Measurements from ENCODE around the gene ZNF618.

The ZNF618 gene

GRCh38 chr9:114033397-114034103 lies 157.4 kb downstream of the ZNF618 start:
- Histone ChIP-seq H3K79me2 (ENCODE audit: insufficient read depth, low read length) (no peaks in the 10 kb centered on the region), H3K9ac (ENCODE audit: low read depth, low read length, poor library complexity, severe bottlenecking) (no peak overlapping the region), H3K9me3 (ENCODE audit: insufficient read depth, low read depth, low read length) (no peaks in the 10 kb centered on the region), H3K36me3 (ENCODE audit: insufficient read depth, low read length) (peaks cover 76% of the 10 kb centered on the region; the same call in 1 of the 2 replicates), H3K9me2 (replicated peaks; ENCODE audit: low read depth, low read length) (no peaks in the 10 kb centered on the region), H3K4me2 (ENCODE audit: low read depth, low read length, poor library complexity, severe bottlenecking) (no peak overlapping the region), H3F3A (ENCODE audit: low read depth) (no peaks in the 10 kb centered on the region), H3K27me3 (ENCODE audit: insufficient read depth, low read length, poor library complexity, severe bottlenecking) (no peaks in the 10 kb centered on the region), H3K4me1 (ENCODE audit: insufficient read depth, low read length, poor library complexity, severe bottlenecking) (no peaks in the 10 kb centered on the region), H2AFZ (ENCODE audit: low read length) (no peak overlapping the region), H3K4me3 (ENCODE audit: low read length, poor library complexity, severe bottlenecking) (no peak overlapping the region), H4K20me1 (ENCODE audit: insufficient read depth, low read length, poor library complexity, severe bottlenecking) (no peaks in the 10 kb centered on the region)
- TF ChIP-seq CTCF (conservative IDR thresholded peaks at IDR 0.05; ENCODE audit: low read length), result peak; percentile 56
- TF ChIP-seq EZH2phosphoT487 (IDR thresholded peaks at IDR 0.05; ENCODE audit: borderline replicate concordance), result no peak

- no peaks in the 10 kb centered on the region for H3K9me3 ChIP-seq (ENCODE audit: insufficient read depth, low read depth, low read length)
- no peak overlapping the region for H2AFZ ChIP-seq (ENCODE audit: low read length)
- no peak overlapping the region for H3K9ac ChIP-seq (ENCODE audit: low read depth, low read length, poor library complexity, severe bottlenecking)
- H3K79me2 ChIP-seq (ENCODE audit: insufficient read depth, low read length), result no peaks in the 10 kb centered on the region
- H3K27me3 ChIP-seq (ENCODE audit: insufficient read depth, low read length, poor library complexity, severe bottlenecking), result no peaks in the 10 kb centered on the region
- H4K20me1 ChIP-seq (ENCODE audit: insufficient read depth, low read length, poor library complexity, severe bottlenecking), result no peaks in the 10 kb centered on the region
- H3K36me3 ChIP-seq (ENCODE audit: insufficient read depth, low read length), result peaks cover 75% of the 10 kb centered on the region; the same call in 1 of the 2 replicates
- no peak overlapping the region for H3K4me2 ChIP-seq (ENCODE audit: low read depth, low read length, poor library complexity, severe bottlenecking)
- H3K4me1 ChIP-seq (ENCODE audit: insufficient read depth, low read length, poor library complexity, severe bottlenecking), result no peaks in the 10 kb centered on the region
- no peaks in the 10 kb centered on the region for H3K9me2 ChIP-seq (replicated peaks; ENCODE audit: low read depth, low read length)
- H3F3A ChIP-seq (ENCODE audit: low read depth), result no peaks in the 10 kb centered on the region
- no peak overlapping the region for H3K4me3 ChIP-seq (ENCODE audit: low read length, poor library complexity, severe bottlenecking)
- TF ChIP-seq EZH2phosphoT487 (IDR thresholded peaks at IDR 0.05; ENCODE audit: borderline replicate concordance), result no peak
- no peak for TF ChIP-seq CTCF (conservative IDR thresholded peaks at IDR 0.05; ENCODE audit: low read length)
These were observed 158.1 kb downstream of the ZNF618 start for GRCh38 chr9:114034196-114034595.

- H3K79me2 ChIP-seq (ENCODE audit: insufficient read depth, low read length), result no peaks in the 10 kb centered on the region
- peaks cover 75% of the 10 kb centered on the region; the same call in 1 of the 2 replicates for H3K36me3 ChIP-seq (ENCODE audit: insufficient read depth, low read length)
- no peaks in the 10 kb centered on the region for H3K27me3 ChIP-seq (ENCODE audit: insufficient read depth, low read length, poor library complexity, severe bottlenecking)
- no peak overlapping the region for H2AFZ ChIP-seq (ENCODE audit: low read length)
- H3F3A ChIP-seq (ENCODE audit: low read depth), result no peaks in the 10 kb centered on the region
- no peak overlapping the region for H3K4me2 ChIP-seq (ENCODE audit: low read depth, low read length, poor library complexity, severe bottlenecking)
- H3K4me1 ChIP-seq (ENCODE audit: insufficient read depth, low read length, poor library complexity, severe bottlenecking), result no peaks in the 10 kb centered on the region
- no peak for TF ChIP-seq EZH2phosphoT487 (IDR thresholded peaks at IDR 0.05; ENCODE audit: borderline replicate concordance)
- no peaks in the 10 kb centered on the region for H3K9me3 ChIP-seq (ENCODE audit: insufficient read depth, low read depth, low read length)
- H3K9me2 ChIP-seq (replicated peaks; ENCODE audit: low read depth, low read length), result no peaks in the 10 kb centered on the region
- no peak overlapping the region for H3K9ac ChIP-seq (ENCODE audit: low read depth, low read length, poor library complexity, severe bottlenecking)
- H3K4me3 ChIP-seq (ENCODE audit: low read length, poor library complexity, severe bottlenecking), result no peak overlapping the region
- H4K20me1 ChIP-seq (ENCODE audit: insufficient read depth, low read length, poor library complexity, severe bottlenecking), result no peaks in the 10 kb centered on the region
These were observed 158.6 kb downstream of the ZNF618 start for GRCh38 chr9:114034661-114035062.
